Glomerular endothelial cell (primary cell): ENCODE data around the gene RAB36. TPM values are rescaled to one million over a fixed set of nuclear protein-coding genes. Genes with fewer than 3 reads are reported as not detected.

ENCODE experiments used
- DNase-seq: peaks from one replicate; pipeline ENCODE4 v3.0.0-alpha.2; 2011; ENCODE audit warnings: low read depth, low spot score; ENCODE audit errors: extremely low read depth
- total RNA-seq: library from RNA; depleted of rRNA; stranded (reverse); fragments of >200 nt; gene quantifications from 2 replicates; pipeline ENCODE4 v1.2.3, GENCODE V29; 2015

The RAB36 gene
- 3.5 and 7.8 TPM in 2 replicates for total RNA-seq

DNA sequence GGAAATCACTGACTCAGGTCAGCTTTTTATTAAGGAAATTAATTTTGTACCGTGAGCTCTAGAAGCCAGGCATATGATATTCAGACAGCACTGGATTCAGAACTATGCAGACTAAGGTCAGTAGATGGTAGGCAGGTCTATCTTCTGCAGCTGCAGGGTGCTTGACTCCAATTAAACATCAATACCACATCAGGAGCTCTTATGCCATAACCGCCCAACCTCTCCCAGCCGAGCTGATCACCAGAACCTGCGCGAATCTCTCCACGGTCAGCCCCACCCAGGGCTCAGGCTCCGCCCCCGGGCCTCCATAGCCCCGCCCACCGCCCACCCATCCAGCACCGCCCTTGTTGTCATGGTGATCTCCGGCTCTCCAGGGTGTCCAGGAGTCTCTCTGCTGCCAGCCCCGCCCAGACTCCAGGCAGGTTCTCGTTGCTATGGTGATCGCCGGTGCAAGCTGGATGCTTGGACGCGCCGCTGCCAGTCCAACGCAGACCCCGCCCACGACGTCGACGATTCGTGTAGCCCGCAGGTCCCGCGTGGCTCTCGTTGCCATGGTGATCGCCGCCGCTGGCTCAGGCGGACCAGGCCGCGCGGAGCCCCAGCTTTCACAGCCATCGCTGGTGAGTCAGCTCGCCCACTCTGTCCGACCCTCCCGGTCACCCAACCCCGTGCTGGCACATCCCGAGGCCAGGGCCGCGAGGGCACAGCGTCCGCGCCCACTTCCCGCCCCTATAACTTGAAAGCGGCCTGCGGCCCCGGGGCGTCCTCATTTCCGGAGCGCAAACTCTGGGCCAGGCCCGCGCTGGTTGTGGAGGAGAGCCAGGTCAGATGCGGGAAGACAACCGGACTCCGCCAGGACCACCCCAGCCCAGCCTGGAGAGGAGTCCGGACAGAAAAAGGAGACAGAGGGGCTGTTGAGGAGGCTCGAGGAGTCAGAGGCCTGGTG is at the start of gene RAB36:
Gene RAB36, plus strand, starts transcription at position 546 of the 946 bp plus-strand sequence. CDS start 1,140 bp downstream, outside the sequence.
- DNase-seq: peak; percentile 56

DNA sequence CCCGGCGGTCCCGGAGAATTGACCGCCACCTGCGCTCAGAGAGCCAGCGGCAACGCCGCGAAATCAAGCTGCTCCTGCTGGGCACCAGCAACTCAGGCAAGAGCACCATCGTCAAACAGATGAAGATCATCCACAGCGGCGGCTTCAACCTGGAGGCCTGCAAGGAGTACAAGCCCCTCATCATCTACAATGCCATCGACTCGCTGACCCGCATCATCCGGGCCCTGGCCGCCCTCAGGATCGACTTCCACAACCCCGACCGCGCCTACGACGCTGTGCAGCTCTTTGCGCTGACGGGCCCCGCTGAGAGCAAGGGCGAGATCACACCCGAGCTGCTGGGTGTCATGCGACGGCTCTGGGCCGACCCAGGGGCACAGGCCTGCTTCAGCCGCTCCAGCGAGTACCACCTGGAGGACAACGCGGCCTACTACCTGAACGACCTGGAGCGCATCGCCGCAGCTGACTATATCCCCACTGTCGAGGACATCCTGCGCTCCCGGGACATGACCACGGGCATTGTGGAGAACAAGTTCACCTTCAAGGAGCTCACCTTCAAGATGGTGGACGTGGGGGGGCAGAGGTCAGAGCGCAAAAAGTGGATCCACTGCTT is 49.4 kb upstream of the RAB36 start:
- no peak for DNase-seq

GRCh38 chr22:23097412-23098229 is 47.7 kb upstream of the RAB36 start:
- no peak for DNase-seq

GRCh38 chr22:23098230-23098705 is 47.0 kb upstream of the RAB36 start:
- no peak for DNase-seq

DNA sequence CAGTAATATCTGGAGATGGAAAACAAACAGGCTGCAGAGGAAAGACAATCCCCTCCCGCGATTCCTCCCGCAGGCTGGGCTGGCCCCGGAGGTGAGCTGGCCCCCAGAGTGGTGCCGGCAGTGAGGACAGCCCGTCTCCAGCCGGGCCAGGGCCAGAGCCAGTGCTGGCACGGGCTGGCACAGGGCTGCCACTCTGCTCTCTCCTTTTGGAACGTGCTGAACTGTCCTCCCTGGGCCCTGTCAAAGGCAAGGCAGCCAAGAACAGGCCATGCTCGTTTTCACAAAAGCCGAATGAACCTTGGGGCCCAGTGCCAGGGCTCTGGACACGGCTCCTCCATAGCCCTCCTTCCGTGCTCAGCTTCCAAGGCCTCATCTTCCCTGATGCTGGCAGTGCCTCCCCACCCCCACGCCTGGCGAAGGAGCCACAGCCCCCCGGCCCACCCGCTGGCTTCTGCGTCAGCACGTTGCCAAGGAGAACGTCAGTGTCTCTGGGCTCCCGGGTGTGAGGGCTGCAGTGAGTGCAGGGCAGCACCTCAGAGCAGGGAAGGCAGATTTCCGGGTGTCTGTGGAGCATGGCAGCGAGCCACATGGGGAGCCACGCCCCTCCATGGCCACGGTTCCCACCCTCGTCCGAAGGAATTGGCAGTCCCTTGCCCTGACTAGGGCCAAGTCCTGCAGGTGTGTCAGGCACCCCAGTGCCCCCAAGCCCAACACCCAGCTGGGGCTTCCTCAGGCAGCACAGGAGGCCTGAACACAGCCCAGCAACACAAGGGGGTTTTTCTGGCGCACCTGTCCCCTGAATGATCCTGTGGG is 46.4 kb upstream of the RAB36 start:
- no peak for DNase-seq

DNA sequence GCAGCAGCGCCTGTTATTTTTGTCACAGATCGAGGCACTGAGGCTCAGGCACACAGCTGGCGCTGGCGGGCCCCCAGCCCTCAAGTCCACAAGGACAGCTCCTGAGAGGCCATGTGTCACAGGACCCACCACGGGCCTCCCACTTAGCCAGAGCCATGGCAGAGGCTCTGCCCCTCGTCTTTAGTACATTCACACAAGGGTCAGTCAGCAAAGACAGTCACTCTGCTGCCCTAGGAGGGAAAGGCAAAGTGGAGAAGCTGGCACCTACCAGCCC is 45.8 kb upstream of the RAB36 start:
- DNase-seq: no peak

DNA sequence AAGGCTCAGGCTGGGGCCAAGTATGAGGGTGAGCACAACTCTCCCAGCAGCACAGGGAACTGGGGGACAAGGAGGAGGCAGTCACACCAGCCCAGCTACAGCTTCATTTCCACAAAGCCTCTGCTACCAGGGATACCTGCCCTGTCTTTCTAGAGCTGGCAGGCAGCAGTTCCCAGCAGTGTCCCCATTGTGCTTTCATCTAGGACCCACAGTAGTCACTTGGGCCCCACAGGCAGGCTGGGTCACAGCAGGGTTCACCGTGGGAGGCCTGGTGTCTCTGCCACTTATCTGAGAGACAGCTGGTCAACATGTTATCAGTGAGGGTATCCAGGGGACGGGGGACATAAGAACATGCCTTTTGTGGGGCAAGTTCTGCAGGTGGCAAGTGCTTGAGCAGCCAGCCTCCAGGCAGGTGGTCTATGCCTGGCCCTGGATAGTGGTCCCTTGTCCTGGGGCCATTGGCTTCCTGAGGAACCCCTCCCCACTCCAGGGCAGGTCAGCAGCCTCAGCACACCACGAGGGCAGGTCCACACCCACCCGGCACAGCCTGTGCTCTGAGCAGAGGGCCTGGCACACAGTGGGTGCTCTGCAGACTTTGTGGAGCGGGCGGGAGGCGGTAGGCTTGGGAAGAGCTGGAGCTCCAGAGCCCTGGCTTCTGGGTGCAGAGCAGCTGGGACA is 45.0 kb upstream of the RAB36 start:
- no peak for DNase-seq

DNA sequence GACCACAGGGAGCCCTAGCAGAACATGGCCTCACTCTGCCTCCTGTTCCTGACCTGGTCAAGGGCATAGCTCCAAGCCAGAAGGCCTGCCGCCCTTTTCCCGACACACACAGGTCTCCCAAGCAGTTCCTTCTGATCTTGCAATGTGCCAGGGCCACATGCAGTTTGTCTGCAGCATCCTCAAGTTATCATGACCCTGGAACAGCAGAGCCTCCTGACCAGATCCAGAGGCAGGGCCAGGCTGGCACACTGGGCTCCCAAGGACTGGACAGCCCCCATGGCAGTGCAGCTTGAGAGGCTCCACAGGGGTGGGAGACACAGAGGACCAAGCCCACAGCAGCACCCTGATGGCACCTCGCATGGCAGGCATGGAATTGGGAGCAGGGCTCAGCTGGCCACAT is 43.8 kb upstream of the RAB36 start:
- DNase-seq: no peak

- DNase-seq: no peak
Observed at GRCh38 chr22:23102002-23102655, 43.1 kb upstream of the RAB36 start.

GRCh38 chr22:23102776-23103175 is 42.5 kb upstream of the RAB36 start:
- no peak for DNase-seq

- DNase-seq: no peak
Observed at GRCh38 chr22:23103199-23103954, 41.9 kb upstream of the RAB36 start.

DNA sequence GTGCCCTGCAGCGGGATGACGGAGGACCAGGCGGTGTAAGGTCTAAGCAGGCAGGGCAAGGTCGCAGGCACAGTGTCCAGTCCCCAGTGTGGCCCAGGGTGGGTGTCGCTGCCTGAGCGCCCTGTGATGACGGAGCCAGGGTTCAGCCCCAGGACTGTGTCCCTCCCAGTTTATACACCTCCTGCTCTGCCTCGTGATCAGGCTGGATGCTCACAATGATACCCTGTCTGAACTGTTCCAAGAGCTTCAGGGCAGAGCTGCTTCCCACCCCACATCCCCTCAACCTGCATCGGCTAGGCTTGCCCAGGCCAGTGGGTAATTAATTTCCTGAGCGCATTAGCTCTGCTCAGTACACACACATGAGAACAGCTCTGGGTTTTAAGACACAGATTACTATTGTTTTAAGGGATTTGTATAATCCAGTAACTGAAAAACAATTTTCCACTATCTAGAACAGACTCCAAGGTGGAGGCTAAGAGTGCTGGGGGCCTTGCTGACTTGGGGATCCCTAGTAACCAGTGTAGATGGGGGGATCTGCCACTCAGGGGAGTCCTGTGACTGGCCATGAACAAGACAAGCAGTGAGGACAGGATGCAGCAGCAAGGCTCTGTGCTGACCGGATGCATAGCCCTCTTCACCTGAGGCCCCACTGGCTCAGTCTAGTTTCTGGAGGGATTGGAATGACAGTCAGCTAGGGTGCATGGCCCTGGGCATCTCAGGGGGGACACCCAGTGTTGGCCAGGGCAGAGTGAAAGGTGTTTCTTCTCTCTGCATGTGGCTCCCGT is 40.9 kb upstream of the RAB36 start:
- DNase-seq: no peak

- no peak for DNase-seq
Observed at GRCh38 chr22:23105304-23105703, 40.0 kb upstream of the RAB36 start.

GRCh38 chr22:23105919-23106318 is 39.4 kb upstream of the RAB36 start:
- no peak for DNase-seq

- no peak for DNase-seq
Observed at GRCh38 chr22:23106344-23106743, 38.9 kb upstream of the RAB36 start.

GRCh38 chr22:23106906-23107367 is 38.3 kb upstream of the RAB36 start:
- DNase-seq: no peak

DNA sequence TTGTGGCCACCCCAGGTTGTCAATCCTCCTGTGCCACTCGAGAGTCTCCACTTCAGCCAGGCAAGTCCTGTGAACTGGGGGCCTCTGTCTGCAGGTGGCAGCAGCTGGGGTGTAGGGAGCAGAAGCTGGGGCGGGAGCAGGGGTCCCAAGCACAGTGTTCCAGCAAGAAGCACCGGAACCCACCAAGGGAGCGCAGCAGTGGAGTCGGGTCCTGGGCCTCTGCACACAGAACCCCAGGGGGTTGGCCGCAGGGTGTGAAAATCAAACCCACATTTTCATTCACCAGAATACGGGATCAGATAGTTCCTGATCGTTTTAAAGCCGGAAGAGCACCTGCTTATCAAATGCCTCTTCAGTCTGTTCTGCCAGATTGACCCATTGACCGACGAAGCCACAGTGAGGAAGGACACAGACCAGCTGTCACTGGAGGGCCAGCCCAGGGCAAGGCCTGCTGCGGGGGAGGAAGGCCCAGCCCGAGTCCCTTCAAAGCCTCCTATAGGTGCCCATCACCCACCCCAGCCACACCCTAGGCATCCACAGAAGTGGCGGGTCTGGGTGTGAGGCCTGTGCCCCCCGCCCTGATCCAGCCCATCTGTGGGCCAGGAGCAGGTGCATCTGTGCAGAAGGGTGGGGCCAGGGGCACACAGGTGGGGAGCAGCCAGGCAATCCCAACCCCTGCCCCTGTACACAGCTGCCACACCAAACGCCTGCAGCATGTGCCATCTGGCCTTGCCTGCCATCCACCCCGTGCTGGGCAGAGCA is 37.6 kb upstream of the RAB36 start:
- DNase-seq: no peak
